Measurements from ENCODE around the gene MED27.

The MED27 gene

GRCh38 chr9:131997779-131998178 lies 81.9 kb downstream of the MED27 start:
- DNase-seq (ENCODE audit: low spot score), result peak; percentile 66

- no peak for DNase-seq (ENCODE audit: low spot score)
Measured at GRCh38 chr9:131997076-131997475, 82.6 kb downstream of the MED27 start.

- DNase-seq (ENCODE audit: low spot score), result no peak
Measured at GRCh38 chr9:131995382-131995781, 84.3 kb downstream of the MED27 start.

- no peak for DNase-seq (ENCODE audit: low spot score)
Measured at GRCh38 chr9:131994364-131995125, 85.1 kb downstream of the MED27 start.

DNA sequence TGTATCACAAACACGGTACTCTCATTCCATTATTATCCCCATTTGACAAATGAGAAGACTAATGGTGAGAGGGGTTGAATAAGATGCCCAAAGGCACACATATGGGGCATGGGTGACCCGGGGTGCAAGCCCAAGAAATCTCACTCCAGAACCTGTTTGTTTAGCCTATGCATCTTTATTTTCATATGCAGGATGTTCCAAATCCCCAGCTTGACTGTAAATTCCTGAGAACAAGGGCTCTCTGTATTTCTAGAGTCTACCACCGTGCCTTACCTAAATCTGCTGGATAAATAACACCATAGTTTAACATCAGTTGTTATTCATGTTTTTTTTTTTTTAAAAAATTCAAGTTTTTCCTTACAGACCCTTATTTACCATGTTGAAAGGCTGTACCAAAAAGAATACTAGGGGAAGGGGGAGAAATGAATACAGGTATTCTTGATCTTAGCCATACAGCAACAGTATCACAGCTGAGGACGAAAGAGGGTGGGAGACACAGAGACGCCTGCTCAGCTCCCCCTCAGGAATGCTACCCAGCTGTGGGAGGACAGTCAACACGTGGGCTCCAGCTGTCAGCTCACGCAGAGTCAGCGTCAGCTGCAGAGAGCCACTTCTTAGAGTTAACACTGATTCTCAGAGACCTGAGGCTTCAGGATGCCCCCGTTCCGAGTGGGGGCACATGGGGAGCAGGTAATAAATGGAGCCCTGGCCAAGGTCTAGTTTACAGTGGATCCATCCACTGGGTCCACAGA lies 86.6 kb downstream of the MED27 start:
- no peak for DNase-seq (ENCODE audit: low spot score)

DNA sequence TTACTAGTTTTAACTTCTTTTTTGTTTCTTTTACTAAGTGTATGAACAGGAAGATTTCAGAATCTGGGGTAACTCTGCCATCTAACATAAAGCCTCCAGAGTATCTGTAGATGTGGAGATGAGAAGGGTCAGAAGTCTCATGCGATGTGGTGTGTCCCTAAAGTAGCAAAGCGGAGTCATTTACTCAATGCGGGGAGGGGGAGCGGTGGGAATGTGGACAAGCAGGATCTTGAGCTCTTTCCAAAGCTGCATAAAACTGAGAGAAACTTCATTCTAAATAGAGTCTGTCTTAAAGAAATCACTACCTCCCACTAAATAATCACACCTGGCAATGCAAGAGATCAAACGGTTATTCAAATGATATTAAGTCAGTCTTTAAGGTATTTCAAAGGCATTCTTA lies 92.4 kb downstream of the MED27 start:
- DNase-seq (ENCODE audit: low spot score), result no peak

DNA sequence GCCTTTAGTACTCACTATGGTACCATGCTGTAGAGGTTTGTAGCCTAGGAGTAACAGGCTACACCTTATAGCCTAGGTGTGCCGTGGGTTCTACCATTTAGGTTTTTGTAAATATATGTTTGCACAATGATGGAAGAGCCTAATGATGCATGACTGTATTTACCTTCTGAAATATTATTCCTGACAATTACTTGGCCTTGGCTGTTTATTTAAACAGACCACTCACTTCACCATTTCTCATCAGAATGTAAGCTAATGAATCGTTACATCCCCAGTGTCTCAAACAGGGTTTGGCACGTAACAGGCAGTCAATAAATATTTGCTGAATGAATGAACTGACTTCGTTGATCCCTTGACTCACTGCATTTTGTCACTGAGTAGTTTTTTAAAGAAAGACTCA lies 93.1 kb downstream of the MED27 start:
- no peak for DNase-seq (ENCODE audit: low spot score)

DNA sequence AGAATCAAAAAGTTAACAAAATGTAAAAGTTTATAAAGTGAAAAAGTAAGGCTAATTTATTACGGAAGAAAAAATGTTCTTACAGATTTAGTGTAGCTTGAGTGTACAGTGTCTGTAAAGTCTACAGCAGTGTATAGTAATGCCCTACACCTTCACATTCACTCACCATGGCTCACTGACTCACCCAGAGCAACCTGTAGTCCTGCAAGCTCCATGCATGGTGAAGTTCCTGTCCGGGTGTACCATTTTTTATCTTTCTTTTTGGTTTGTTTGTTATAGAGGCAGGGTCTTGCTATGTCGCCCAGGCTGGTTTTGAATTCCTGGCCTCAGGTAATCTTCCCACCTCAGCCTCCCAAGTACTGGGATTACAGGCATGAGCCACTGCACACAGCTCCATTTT lies 93.6 kb downstream of the MED27 start:
- DNase-seq (ENCODE audit: low spot score), result no peak

GRCh38 chr9:131984564-131984963 lies 95.1 kb downstream of the MED27 start:
- no peak for DNase-seq (ENCODE audit: low spot score)

DNA sequence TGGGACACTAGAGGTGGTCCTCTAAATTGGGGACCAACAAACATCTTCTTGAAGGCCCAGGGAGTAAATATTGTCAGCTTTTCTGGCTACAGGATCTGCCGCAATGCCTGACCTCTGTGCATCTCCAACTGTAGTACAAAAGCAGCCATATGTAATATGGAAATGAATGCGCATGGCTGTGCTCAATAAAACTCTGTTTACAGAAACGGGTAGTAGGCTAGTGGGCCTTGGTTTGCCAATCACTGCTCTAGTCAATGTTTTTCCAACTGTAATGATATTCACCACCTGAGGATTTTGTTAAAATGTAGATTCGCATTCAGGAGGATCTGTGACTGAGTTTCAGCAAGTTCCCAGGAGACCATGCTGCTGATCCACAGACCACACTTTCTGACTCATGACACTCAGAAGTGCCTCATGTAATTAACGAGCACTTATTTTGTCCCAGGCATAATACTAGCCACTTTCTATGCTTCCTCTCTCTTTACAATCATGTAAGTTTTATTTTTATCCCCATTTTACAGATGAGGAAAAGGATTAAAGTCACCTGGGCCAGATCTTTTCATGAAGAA lies 96.9 kb downstream of the MED27 start:
- DNase-seq (ENCODE audit: low spot score), result no peak

DNA sequence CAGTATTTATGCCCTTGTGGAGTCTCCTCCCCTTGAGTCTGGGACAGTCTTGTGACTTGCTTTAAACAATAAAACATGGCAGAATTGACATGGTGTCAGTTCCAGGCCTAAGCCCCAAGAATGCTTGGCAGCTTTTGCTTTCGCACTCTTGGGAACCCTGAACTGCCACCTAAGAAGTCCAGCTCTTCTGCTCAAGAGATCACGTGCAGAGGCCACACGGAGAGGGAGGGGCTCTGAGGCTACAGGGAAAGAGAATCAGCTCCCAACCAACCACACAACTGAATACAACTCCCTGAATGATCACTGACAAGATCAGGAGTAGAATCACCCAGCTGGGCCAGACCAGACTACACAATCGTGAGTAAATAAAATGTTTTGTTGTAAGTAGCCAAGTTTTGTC lies 97.6 kb downstream of the MED27 start:
- DNase-seq (ENCODE audit: low spot score), result no peak

GRCh38 chr9:131981116-131981776 lies 98.4 kb downstream of the MED27 start:
- no peak for DNase-seq (ENCODE audit: low spot score)

- DNase-seq (ENCODE audit: low spot score), result peak; percentile 61
Measured at GRCh38 chr9:131980267-131981016, 99.2 kb downstream of the MED27 start.

- DNase-seq (ENCODE audit: low spot score), result peak; percentile 18
Measured at GRCh38 chr9:131977109-131977838, 102.4 kb downstream of the MED27 start.

GRCh38 chr9:131976157-131977108 lies 103.2 kb downstream of the MED27 start:
- DNase-seq (ENCODE audit: low spot score), result no peak

DNA sequence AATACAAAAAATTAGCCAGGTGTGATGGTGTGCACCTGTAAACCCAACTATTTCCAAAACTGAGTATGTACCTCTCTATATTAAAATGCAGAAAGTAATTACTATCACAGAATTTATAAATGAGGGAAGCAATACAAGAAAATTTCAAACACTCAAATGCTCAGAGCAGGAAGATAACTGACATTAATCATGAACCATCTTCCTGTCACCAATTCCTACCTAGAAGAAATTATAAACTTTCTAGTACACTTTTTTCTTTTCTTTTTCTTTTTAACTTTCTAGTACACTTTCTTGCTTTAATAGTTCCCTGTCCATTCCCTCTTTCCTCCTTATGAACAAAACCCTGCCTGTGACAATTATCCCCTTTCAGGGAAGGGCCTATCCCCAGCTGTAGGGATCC lies 106.8 kb downstream of the MED27 start:
- no peak for DNase-seq (ENCODE audit: low spot score)

- no peak for DNase-seq (ENCODE audit: low spot score)
Measured at GRCh38 chr9:131971482-131972074, 108.1 kb downstream of the MED27 start.

DNA sequence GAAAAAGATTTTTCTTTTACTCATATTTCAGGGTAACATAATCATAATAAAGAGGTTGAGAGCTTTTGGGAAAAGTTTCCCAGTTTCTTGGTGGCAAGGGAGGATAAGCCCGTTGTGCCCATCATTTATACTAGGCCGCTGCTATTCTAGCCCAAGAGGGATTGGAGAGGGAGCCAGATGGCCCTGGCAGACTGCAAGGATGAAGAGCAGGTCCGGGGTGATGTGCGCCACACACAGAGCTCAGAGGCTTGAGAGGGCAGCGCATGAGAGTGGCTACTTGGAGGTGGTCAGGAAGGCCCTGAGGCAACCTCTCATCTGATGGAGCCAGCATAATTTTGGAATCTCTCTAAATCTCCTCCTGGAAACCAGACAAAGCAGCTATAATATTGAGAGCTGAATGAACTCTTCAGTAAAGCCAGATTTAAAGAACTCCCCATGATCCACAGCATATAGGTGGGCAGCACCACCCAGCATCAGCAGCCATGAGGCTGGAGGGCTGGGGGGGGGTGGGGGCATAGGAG lies 110.1 kb downstream of the MED27 start:
- DNase-seq (ENCODE audit: low spot score), result no peak

GRCh38 chr9:131968632-131969031 lies 111.0 kb downstream of the MED27 start:
- no peak for DNase-seq (ENCODE audit: low spot score)
